Suprapubic skin (tissue), 4 donors: Measurements from ENCODE around the gene ACO2. TPM values are rescaled to one million over a fixed set of nuclear protein-coding genes. Genes with fewer than 3 reads are reported as not detected.

Experiments
- DNase-seq, 2 donors: peaks; one replicate each; pipeline ENCODE4 v3.0.0-alpha.2; 2019; ENCODE audit warnings: low spot score in 2 of 2
- H3K27ac ChIP-seq: fragments of 200-600 bp; sonication (generic); one replicate; pipeline ENCODE4 v1.5.1; 2019
- H3K27me3 ChIP-seq: fragments of 200-600 bp; sonication (generic); one replicate; pipeline ENCODE4 v1.5.1; 2019
- H3K36me3 ChIP-seq: fragments of 200-600 bp; sonication (generic); one replicate; pipeline ENCODE4 v1.5.1; 2019
- H3K4me1 ChIP-seq: fragments of 200-600 bp; sonication (generic); one replicate; pipeline ENCODE4 v1.5.1; 2019
- H3K4me3 ChIP-seq: fragments of 200-600 bp; sonication (generic); one replicate; pipeline ENCODE4 v1.5.1; 2019; ENCODE audit warnings: mild to moderate bottlenecking
- H3K9me3 ChIP-seq: fragments of 200-600 bp; sonication (generic); one replicate; pipeline ENCODE4 v1.5.1; 2019
- CTCF ChIP-seq, 2 donors: fragments of 200-600 bp in 1 of 2; fragments of 450-650 bp in 1 of 2; sonication (generic) in 1 of 2; IDR thresholded peaks; one replicate each; pipeline ENCODE4 v1.5.1; 2016 to 2019; ENCODE audit warnings: antibody characterized with exemption in 2 of 2, mild to moderate bottlenecking in 1 of 2, moderate library complexity in 1 of 2
- EP300 ChIP-seq: sonication (generic); formaldehyde crosslinking; IDR thresholded peaks from one replicate; pipeline ENCODE4 v1.6.1; 2017; ENCODE audit warnings: antibody characterized with exemption
- POLR2A ChIP-seq, 2 donors: fragments of 450-650 bp; IDR thresholded peaks; one replicate each; pipeline ENCODE4 v1.6.1; 2017; ENCODE audit warnings: antibody characterized with exemption in 2 of 2, mild to moderate bottlenecking in 2 of 2, moderate library complexity in 2 of 2
- POLR2AphosphoS5 ChIP-seq, 3 donors: sonication (generic); formaldehyde crosslinking; IDR thresholded peaks; one replicate each; pipeline ENCODE4 v1.6.1; 2017; ENCODE audit warnings: antibody characterized with exemption in 3 of 3
- WGBS: methylation state at CpG from one replicate; pipeline ENCODE4 v1.1.5; 2018; 5-methylcytosine and 5-hydroxymethylcytosine counted together
- total RNA-seq, 4 donors: library from RNA; depleted of rRNA; stranded (reverse); fragments of >200 nt; gene quantifications; one replicate each; pipeline ENCODE4 v1.1.0, GENCODE V29; 2016

The ACO2 gene
- total RNA-seq, 4 donors from 2014 or later: 67.4 to 81.9 (median 75.9) TPM

- Histone ChIP-seq H3K27ac (peak overlapping the region; percentile 37), H3K4me3 (no peak overlapping the region), H3K27me3 (no peaks in the 10 kb centered on the region), H3K36me3 (no peaks in the 10 kb centered on the region), H3K9me3 (no peaks in the 10 kb centered on the region), H3K4me1 (peaks cover 48% of the 10 kb centered on the region)
- WGBS: 52% methylated on average over 5 of the region's 5 CpGs
- no peak for DNase-seq
- no peak for TF ChIP-seq EP300
- no peak for TF ChIP-seq POLR2A (IDR thresholded peaks at IDR 0.05)
- TF ChIP-seq CTCF (IDR thresholded peaks at IDR 0.05): no peak
- no peak for TF ChIP-seq POLR2AphosphoS5 (IDR thresholded peaks at IDR 0.05)
Measured at GRCh38 chr22:41481925-41482318, 13.0 kb downstream of the ACO2 start.

- H3K27ac ChIP-seq: peak overlapping the region; percentile 37
- H3K36me3 ChIP-seq: no peaks in the 10 kb centered on the region
- 21% methylated on average over 2 of the region's 2 CpGs for WGBS
- DNase-seq: no peak
- H3K9me3 ChIP-seq: no peaks in the 10 kb centered on the region
- TF ChIP-seq POLR2A (IDR thresholded peaks at IDR 0.05): no peak
- no peak for TF ChIP-seq POLR2AphosphoS5 (IDR thresholded peaks at IDR 0.05)
- TF ChIP-seq CTCF (IDR thresholded peaks at IDR 0.05): no peak
- H3K4me1 ChIP-seq: peaks cover 48% of the 10 kb centered on the region
- no peaks in the 10 kb centered on the region for H3K27me3 ChIP-seq
- no peak overlapping the region for H3K4me3 ChIP-seq
Measured at GRCh38 chr22:41482319-41482935, 13.5 kb downstream of the ACO2 start.

GRCh38 chr22:41485033-41485432 is 16.1 kb downstream of the ACO2 start:
- Histone ChIP-seq H3K4me1 (peaks cover 56% of the 10 kb centered on the region), H3K27me3 (no peaks in the 10 kb centered on the region), H3K9me3 (no peaks in the 10 kb centered on the region), H3K4me3 (no peak overlapping the region), H3K27ac (no peak overlapping the region), H3K36me3 (no peaks in the 10 kb centered on the region)
- 40% methylated on average over 7 of the region's 7 CpGs for WGBS
- TF ChIP-seq POLR2AphosphoS5 (IDR thresholded peaks at IDR 0.05) (no peak), EP300 (no peak), POLR2A (IDR thresholded peaks at IDR 0.05) (no peak), CTCF (IDR thresholded peaks at IDR 0.05) (no peak)
- DNase-seq: no peak

- H3K36me3 ChIP-seq: no peaks in the 10 kb centered on the region
- no peaks in the 10 kb centered on the region for H3K9me3 ChIP-seq
- WGBS: 71% methylated on average over 8 of the region's 8 CpGs
- no peak for DNase-seq
- no peak overlapping the region for H3K27ac ChIP-seq
- TF ChIP-seq POLR2AphosphoS5 (IDR thresholded peaks at IDR 0.05) (no peak), POLR2A (IDR thresholded peaks at IDR 0.05) (no peak), CTCF (IDR thresholded peaks at IDR 0.05) (no peak)
- no peaks in the 10 kb centered on the region for H3K27me3 ChIP-seq
- H3K4me1 ChIP-seq: peaks cover 48% of the 10 kb centered on the region
- H3K4me3 ChIP-seq: no peak overlapping the region
Measured at GRCh38 chr22:41487037-41487935, 18.4 kb downstream of the ACO2 start.

- no peak for DNase-seq
- H3K4me1 ChIP-seq: peaks cover 42% of the 10 kb centered on the region
- H3K27me3 ChIP-seq: no peaks in the 10 kb centered on the region
- H3K36me3 ChIP-seq: no peaks in the 10 kb centered on the region
- H3K4me3 ChIP-seq: no peak overlapping the region
- no peak overlapping the region for H3K27ac ChIP-seq
- no peaks in the 10 kb centered on the region for H3K9me3 ChIP-seq
- WGBS: 54% methylated on average over 4 of the region's 4 CpGs
- TF ChIP-seq POLR2AphosphoS5 (IDR thresholded peaks at IDR 0.05) (no peak), EP300 (no peak)
Measured at GRCh38 chr22:41488076-41488475, 19.2 kb downstream of the ACO2 start.
